ENCODE data around the gene TMEM154. TPM values are rescaled to one million over a fixed set of nuclear protein-coding genes. Genes with fewer than 3 reads are reported as not detected.

The TMEM154 gene
- total RNA-seq, 1 experiment from 2014 or later, result 34.5 TPM

GRCh38 chr4:152571296-152571695 lies 108.5 kb downstream of the TMEM154 start:
- ChIA-PET CTCF (no interaction called here), POLR2A (ENCODE audit: unreplicated experiment) (no interaction called here)
- intact Hi-C loops (cut with micrococcal nuclease; ENCODE audit: unreplicated experiment), result no loop called here
- Histone ChIP-seq H3K27me3 (ENCODE audit: insufficient read depth, low read depth) (no peaks in the 10 kb centered on the region), H3F3A (ENCODE audit: insufficient read depth, low read depth) (peaks cover 15% of the 10 kb centered on the region), H3K4me3 (no peak overlapping the region), H3K9me3 (ENCODE audit: insufficient read depth, low read depth) (no peaks in the 10 kb centered on the region), H3K4me2 (peak overlapping the region; percentile 89), H3K79me2 (ENCODE audit: low read depth) (no peaks in the 10 kb centered on the region), H3K4me1 (replicated peaks; ENCODE audit: insufficient read depth) (peaks cover 28% of the 10 kb centered on the region), H4K20me1 (ENCODE audit: insufficient read depth) (no peaks in the 10 kb centered on the region), H3K27ac (peak overlapping the region; percentile 94), H3K9me2 (ENCODE audit: insufficient read depth) (no peaks in the 10 kb centered on the region), H2AFZ (no peak overlapping the region), H3K36me3 (ENCODE audit: low read depth) (no peaks in the 10 kb centered on the region)
- no peak for TF ChIP-seq CTCF (conservative IDR thresholded peaks at IDR 0.05)
- no peak for TF ChIP-seq EZH2 (IDR thresholded peaks at IDR 0.05; ENCODE audit: low read depth)
- no TSS peak for BruUV-seq (replicated peaks)
- DNase-seq, result peak in 1 of 2 experiments; percentile 36

Other genes with a start within 250 kb of the TMEM154 start
- 28.0 and 30.2 TPM in 2 replicates for gene FBXW7, start 143.9 kb downstream of the TMEM154 start, total RNA-seq (2021)
- 0.35 and 0.70 TPM in 2 replicates for gene TIGD4, start 99.7 kb upstream of the TMEM154 start, total RNA-seq (2021)
- 37.4 and 38.4 TPM in 2 replicates for gene ARFIP1, start 100.0 kb upstream of the TMEM154 start, total RNA-seq (2021)